HCT116 (cell line): ENCODE results near the gene SLFN12L.

ENCODE experiments used
- CBX3 ChIP-seq: IDR thresholded peaks from 2 replicates; pipeline ENCODE4 v1.6.1; 2012; ENCODE audit warnings: low read depth
- CEBPB ChIP-seq: IDR thresholded peaks from 2 replicates; pipeline ENCODE4 v1.6.1; 2012; ENCODE audit warnings: low read depth
- CTCF ChIP-seq, 3 experiments: fragments of 200-600 bp in 1 of 3; sonication (generic) in 1 of 3; IDR thresholded peaks in 2 of 3; conservative IDR thresholded peaks in 1 of 3; 2 replicates each; pipeline ENCODE4 v1.5.1; 2012 to 2017; ENCODE audit warnings: low read depth in 2 of 3, low read length in 2 of 3, antibody characterized with exemption in 1 of 3, borderline replicate concordance in 1 of 3, control low read depth in 1 of 3, mild to moderate bottlenecking in 1 of 3, mixed read lengths in 1 of 3, mixed run types in 1 of 3, moderate library complexity in 1 of 3; ENCODE audit not compliant: insufficient read depth in 1 of 3
- EZH2phosphoT487 ChIP-seq: fragments of 200-600 bp; IDR thresholded peaks from 2 replicates; pipeline ENCODE4 v1.6.1; 2018; ENCODE audit warnings: antibody characterized with exemption, borderline replicate concordance
- JUND ChIP-seq: IDR thresholded peaks from 2 replicates; pipeline ENCODE4 v1.6.1; 2012
- POLR2A ChIP-seq: IDR thresholded peaks from 2 replicates; pipeline ENCODE4 v1.7.0; 2011; ENCODE audit warnings: borderline replicate concordance; ENCODE audit not compliant: insufficient read depth, insufficient read length; ENCODE audit errors: extremely low read depth
- POLR2AphosphoS5 ChIP-seq: IDR thresholded peaks from 2 replicates; pipeline ENCODE4 v1.6.1; 2011; ENCODE audit warnings: mild to moderate bottlenecking, low read depth, low read length, moderate library complexity
- RAD21 ChIP-seq: IDR thresholded peaks from 2 replicates; pipeline ENCODE4 v1.6.1; 2012; ENCODE audit warnings: low read depth, mild to moderate bottlenecking
- SIN3A ChIP-seq: IDR thresholded peaks from 2 replicates; pipeline ENCODE4 v1.6.1; 2012; ENCODE audit warnings: low read depth
- SP1 ChIP-seq: IDR thresholded peaks from 2 replicates; pipeline ENCODE4 v1.6.1; 2012; ENCODE audit warnings: low read depth
- TCF7L2 ChIP-seq: IDR thresholded peaks from 2 replicates; pipeline ENCODE4 v1.7.0; 2011; ENCODE audit warnings: borderline replicate concordance, inconsistent platforms; ENCODE audit not compliant: insufficient read depth, insufficient read length; ENCODE audit errors: extremely low read depth
- ZBTB33 ChIP-seq: IDR thresholded peaks from 2 replicates; pipeline ENCODE4 v1.6.1; 2011; ENCODE audit warnings: mild to moderate bottlenecking, low read length, moderate library complexity; ENCODE audit not compliant: insufficient replicate concordance; ENCODE audit errors: extremely low read depth
- ZNF274 ChIP-seq: fragments of 200-500 bp; sonication (Bioruptor generic); IDR thresholded peaks from 2 replicates; pipeline ENCODE4 v1.6.1; 2014; ENCODE audit warnings: mild to moderate bottlenecking, low read depth, low read length, inconsistent platforms
- TF ChIP-seq, protein P1 (sequence below): IDR thresholded peaks from 2 replicates; pipeline ENCODE4 v1.6.1; 2012; ENCODE audit warnings: low read depth

GRCh38 chr17:35586569-35587073, 49.1 kb upstream of the SLFN12L start:
- TF ChIP-seq CTCF (IDR thresholded peaks at IDR 0.05 in 2 of 3, conservative IDR thresholded peaks at IDR 0.05 in 1 of 3; ENCODE audit: borderline replicate concordance in 1 of 3, insufficient read depth in 1 of 3, low read depth in 2 of 3, low read length in 2 of 3) (no peak), ZBTB33 (no peak), POLR2A (no peak), CEBPB (peak; percentile 64), TCF7L2 (no peak), SIN3A (no peak), JUND (no peak), ZNF274 (no peak), SP1 (no peak), CBX3 (no peak), EZH2phosphoT487 (no peak), RAD21 (no peak), POLR2AphosphoS5 (no peak)
- TF ChIP-seq, protein P1, sequence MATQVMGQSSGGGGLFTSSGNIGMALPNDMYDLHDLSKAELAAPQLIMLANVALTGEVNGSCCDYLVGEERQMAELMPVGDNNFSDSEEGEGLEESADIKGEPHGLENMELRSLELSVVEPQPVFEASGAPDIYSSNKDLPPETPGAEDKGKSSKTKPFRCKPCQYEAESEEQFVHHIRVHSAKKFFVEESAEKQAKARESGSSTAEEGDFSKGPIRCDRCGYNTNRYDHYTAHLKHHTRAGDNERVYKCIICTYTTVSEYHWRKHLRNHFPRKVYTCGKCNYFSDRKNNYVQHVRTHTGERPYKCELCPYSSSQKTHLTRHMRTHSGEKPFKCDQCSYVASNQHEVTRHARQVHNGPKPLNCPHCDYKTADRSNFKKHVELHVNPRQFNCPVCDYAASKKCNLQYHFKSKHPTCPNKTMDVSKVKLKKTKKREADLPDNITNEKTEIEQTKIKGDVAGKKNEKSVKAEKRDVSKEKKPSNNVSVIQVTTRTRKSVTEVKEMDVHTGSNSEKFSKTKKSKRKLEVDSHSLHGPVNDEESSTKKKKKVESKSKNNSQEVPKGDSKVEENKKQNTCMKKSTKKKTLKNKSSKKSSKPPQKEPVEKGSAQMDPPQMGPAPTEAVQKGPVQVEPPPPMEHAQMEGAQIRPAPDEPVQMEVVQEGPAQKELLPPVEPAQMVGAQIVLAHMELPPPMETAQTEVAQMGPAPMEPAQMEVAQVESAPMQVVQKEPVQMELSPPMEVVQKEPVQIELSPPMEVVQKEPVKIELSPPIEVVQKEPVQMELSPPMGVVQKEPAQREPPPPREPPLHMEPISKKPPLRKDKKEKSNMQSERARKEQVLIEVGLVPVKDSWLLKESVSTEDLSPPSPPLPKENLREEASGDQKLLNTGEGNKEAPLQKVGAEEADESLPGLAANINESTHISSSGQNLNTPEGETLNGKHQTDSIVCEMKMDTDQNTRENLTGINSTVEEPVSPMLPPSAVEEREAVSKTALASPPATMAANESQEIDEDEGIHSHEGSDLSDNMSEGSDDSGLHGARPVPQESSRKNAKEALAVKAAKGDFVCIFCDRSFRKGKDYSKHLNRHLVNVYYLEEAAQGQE, result no peak
